H9 (cell line): ENCODE data around the gene RUNX1. TPM values are rescaled to one million over a fixed set of nuclear protein-coding genes. Genes with fewer than 3 reads are reported as not detected.
A peak's percentile ranks its signal among the peaks of the same experiment; 100 is the strongest.

Experiments
- DNase-seq: peaks from one replicate; pipeline ENCODE4 v3.0.0-alpha.2; 2017
- H2AFZ ChIP-seq: one replicate; pipeline ENCODE4 v1.6.1; 2013; ENCODE audit warnings: mild to moderate bottlenecking, low read length, control low read depth, moderate library complexity
- H2AK5ac ChIP-seq: 2 replicates; pipeline ENCODE4 v1.6.1; 2013; ENCODE audit warnings: low read length, control low read depth, mixed read lengths; ENCODE audit not compliant: insufficient read length
- H2BK120ac ChIP-seq: one replicate; pipeline ENCODE4 v1.6.1; 2013; ENCODE audit warnings: low read depth, mild to moderate bottlenecking, low read length, control low read depth, inconsistent platforms; ENCODE audit not compliant: poor library complexity, severe bottlenecking
- H2BK12ac ChIP-seq: 2 replicates; pipeline ENCODE4 v1.6.1; 2013; ENCODE audit warnings: low read length, control low read depth, mixed read lengths, low read depth; ENCODE audit not compliant: insufficient read length
- H2BK15ac ChIP-seq: 2 replicates; pipeline ENCODE4 v1.6.1; 2013; ENCODE audit warnings: low read depth, low read length, control low read depth
- H2BK20ac ChIP-seq: one replicate; pipeline ENCODE4 v1.6.1; 2013; ENCODE audit warnings: low read depth, mild to moderate bottlenecking, low read length, control low read depth, inconsistent platforms; ENCODE audit not compliant: poor library complexity, severe bottlenecking
- H2BK5ac ChIP-seq: 2 replicates; pipeline ENCODE4 v1.6.1; 2013; ENCODE audit warnings: low read length, control low read depth, mixed read lengths; ENCODE audit not compliant: insufficient read length
- H3K14ac ChIP-seq: 2 replicates; pipeline ENCODE4 v1.6.1; 2013; ENCODE audit warnings: low read length, control low read depth; ENCODE audit not compliant: insufficient read depth
- H3K18ac ChIP-seq: 2 replicates; pipeline ENCODE4 v1.6.1; 2013; ENCODE audit warnings: low read depth, mild to moderate bottlenecking, mixed read lengths, low read length, control low read depth; ENCODE audit not compliant: insufficient read length
- H3K23ac ChIP-seq: 2 replicates; pipeline ENCODE4 v1.6.1; 2013; ENCODE audit warnings: low read length, control low read depth, mixed read lengths, low read depth; ENCODE audit not compliant: insufficient read length
- H3K23me2 ChIP-seq: 2 replicates; pipeline ENCODE4 v1.6.1; 2013; ENCODE audit warnings: low read depth, mild to moderate bottlenecking, mixed read lengths, low read length, control low read depth; ENCODE audit not compliant: insufficient read length, poor library complexity, severe bottlenecking
- H3K27ac ChIP-seq: 2 replicates; pipeline ENCODE4 v1.5.1; 2013; ENCODE audit warnings: low read length, control low read depth, mixed read lengths, low read depth; ENCODE audit not compliant: insufficient read length
- H3K27me3 ChIP-seq: 2 replicates; pipeline ENCODE4 v1.6.1; 2013; ENCODE audit warnings: low read length, control low read depth, inconsistent platforms; ENCODE audit not compliant: insufficient read depth
- H3K4ac ChIP-seq: 2 replicates; pipeline ENCODE4 v1.6.1; 2013; ENCODE audit warnings: low read depth, mild to moderate bottlenecking, control low read depth, inconsistent platforms, low read length, moderate library complexity
- H3K4me1 ChIP-seq: 2 replicates; pipeline ENCODE4 v1.6.1; 2013; ENCODE audit warnings: low read length, control low read depth, inconsistent platforms; ENCODE audit not compliant: insufficient read depth
- H3K4me2 ChIP-seq: 2 replicates; pipeline ENCODE4 v1.6.1; 2013; ENCODE audit warnings: low read length, control low read depth, mixed read lengths; ENCODE audit not compliant: insufficient read length, insufficient read depth
- H3K56ac ChIP-seq: 2 replicates; pipeline ENCODE4 v1.6.1; 2013; ENCODE audit warnings: low read depth, mild to moderate bottlenecking, mixed read lengths, low read length, control low read depth; ENCODE audit not compliant: insufficient read length
- H3K79me1 ChIP-seq: 2 replicates; pipeline ENCODE4 v1.6.1; 2013; ENCODE audit warnings: low read depth, mild to moderate bottlenecking, moderate library complexity, low read length, control low read depth, inconsistent platforms; ENCODE audit not compliant: insufficient read depth, poor library complexity, severe bottlenecking
- H3K79me2 ChIP-seq: 2 replicates; pipeline ENCODE4 v1.6.1; 2013; ENCODE audit warnings: low read length, control low read depth, inconsistent platforms; ENCODE audit not compliant: insufficient read depth
- H3K9ac ChIP-seq: 2 replicates; pipeline ENCODE4 v1.6.1; 2013; ENCODE audit warnings: low read length, control low read depth, mixed read lengths; ENCODE audit not compliant: insufficient read length; ENCODE audit errors: extremely low read depth
- H3K9me3 ChIP-seq: one replicate; pipeline ENCODE4 v1.6.1; 2013; ENCODE audit warnings: low read depth, low read length, inconsistent platforms; ENCODE audit not compliant: control insufficient read depth
- H3T11ph ChIP-seq: one replicate; pipeline ENCODE4 v1.6.1; 2013; ENCODE audit warnings: mild to moderate bottlenecking, low read length, control low read depth, inconsistent platforms
- H4K20me1 ChIP-seq: one replicate; pipeline ENCODE4 v1.6.1; 2013; ENCODE audit not compliant: control insufficient read depth, insufficient read length, insufficient read depth
- H4K5ac ChIP-seq: 2 replicates; pipeline ENCODE4 v1.6.1; 2013; ENCODE audit warnings: low read depth, mild to moderate bottlenecking, mixed read lengths, low read length, control low read depth; ENCODE audit not compliant: insufficient read length
- H4K8ac ChIP-seq: replicated peaks from 2 replicates; pipeline ENCODE4 v1.6.1; 2013; ENCODE audit warnings: low read length, control low read depth, mixed read lengths, low read depth; ENCODE audit not compliant: insufficient read length
- H4K91ac ChIP-seq: 2 replicates; pipeline ENCODE4 v1.6.1; 2013; ENCODE audit warnings: low read depth, mild to moderate bottlenecking, moderate library complexity, mixed read lengths, low read length, control low read depth; ENCODE audit not compliant: insufficient read length
- H3K27ac Mint-ChIP-seq, 3 experiments: 2 replicates in 2 of 3; 3 replicates in 1 of 3; pipeline ENCODE4 v1.8.0; 2020 to 2021; ENCODE audit warnings: mixed read lengths in 3 of 3, mild to moderate bottlenecking in 1 of 3, moderate library complexity in 1 of 3
- H3K27me3 Mint-ChIP-seq: 2 replicates; pipeline ENCODE4 v1.8.0; 2021; ENCODE audit warnings: low read depth, mild to moderate bottlenecking, moderate library complexity, mixed read lengths
- H3K36me3 Mint-ChIP-seq, 3 experiments: 2 replicates in 2 of 3; 3 replicates in 1 of 3; pipeline ENCODE4 v1.8.0; 2020 to 2021; ENCODE audit warnings: low read depth in 3 of 3, mixed read lengths in 3 of 3; ENCODE audit not compliant: insufficient read depth in 1 of 3
- H3K4me1 Mint-ChIP-seq, 2 experiments: 2 replicates each; pipeline ENCODE4 v1.8.0; 2020; ENCODE audit warnings: mixed read lengths in 2 of 2
- H3K4me3 Mint-ChIP-seq, 2 experiments: 2 replicates in 1 of 2; 3 replicates in 1 of 2; pipeline ENCODE4 v1.8.0; 2020 to 2021; ENCODE audit warnings: mild to moderate bottlenecking in 2 of 2, mixed read lengths in 2 of 2, moderate library complexity in 1 of 2
- H3K9me3 Mint-ChIP-seq, 2 experiments: 2 replicates in 1 of 2; 3 replicates in 1 of 2; pipeline ENCODE4 v1.8.0; 2020; ENCODE audit warnings: mild to moderate bottlenecking in 2 of 2, mixed read lengths in 2 of 2, moderate library complexity in 1 of 2
- CTCF ChIP-seq: fragments of 200-600 bp; sonication (generic); conservative IDR thresholded peaks from 3 replicates; pipeline ENCODE4 v1.8.0; 2021; ENCODE audit warnings: antibody characterized with exemption, mild to moderate bottlenecking
- WGBS: extraction: QIAGEN DNeasy Blood & Tissue Kit; methylation state at CpG from one replicate; pipeline ENCODE4 v1.1.7; 2013; ENCODE audit warnings: missing lambda C conversion rate, low lambda C conversion rate, mixed read lengths; ENCODE audit not compliant: insufficient read length; ENCODE audit errors: extremely low coverage; 5-methylcytosine and 5-hydroxymethylcytosine counted together
- total RNA-seq: library from RNA; stranded (reverse); gene quantifications from 2 replicates; pipeline ENCODE4 v1.2.1, GENCODE V29; 2021

The RUNX1 gene
- total RNA-seq, 1 experiment from 2014 or later, result 0.72 TPM

- no peak overlapping the region for H3K9ac ChIP-seq
- no peak overlapping the region for H4K8ac ChIP-seq
- peak overlapping the region; percentile 20 for H3K4me2 ChIP-seq
- H3K27me3 ChIP-seq, result peaks cover 58% of the 10 kb centered on the region
- H2BK5ac ChIP-seq, result no peak overlapping the region
- H3K56ac ChIP-seq, result no peak overlapping the region
- H3K14ac ChIP-seq, result 0 out of 2 replicates have a peak overlapping the region, but pooled peaks have one; percentile 48
- Mint-ChIP-seq H3K27me3 (peaks cover 86% of the 10 kb centered on the region), H3K36me3 (no peaks in the 10 kb centered on the region; a peak in 1 of 7 replicates), H3K27ac (no peak overlapping the region), H3K4me3 (peak overlapping the region; percentile 72 to 90), H3K9me3 (peaks cover 0 to 3% of the 10 kb centered on the region in 2 experiments; a peak in 2 of 5 replicates), H3K4me1 (peaks cover 31% of the 10 kb centered on the region in 2 experiments)
- H3K18ac ChIP-seq, result no peak overlapping the region
- no peaks in the 10 kb centered on the region for H4K20me1 ChIP-seq
- H3K9me3 ChIP-seq, result no peaks in the 10 kb centered on the region
- peaks cover 21% of the 10 kb centered on the region for H3K23me2 ChIP-seq
- no peak overlapping the region for H2AFZ ChIP-seq
- no peak overlapping the region for H3K4ac ChIP-seq
- H4K91ac ChIP-seq, result no peak overlapping the region
- no peaks in the 10 kb centered on the region for H3K79me1 ChIP-seq
- H3K27ac ChIP-seq, result no peak overlapping the region
- TF ChIP-seq CTCF, result no peak
- WGBS, result no CpG with 5 or more reads among the region's 45 CpGs
- no peaks in the 10 kb centered on the region for H3K79me2 ChIP-seq
- no peak overlapping the region for H2AK5ac ChIP-seq
- no peak overlapping the region for H2BK120ac ChIP-seq
- no peak overlapping the region for H2BK12ac ChIP-seq
- H3K4me1 ChIP-seq, result no peaks in the 10 kb centered on the region
- no peak overlapping the region for H4K5ac ChIP-seq
- no peak overlapping the region for H2BK20ac ChIP-seq
- H3K23ac ChIP-seq, result no peak overlapping the region
- peak; percentile 49 for DNase-seq
- H3T11ph ChIP-seq, result no peak overlapping the region
- no peak overlapping the region for H2BK15ac ChIP-seq
Observed at GRCh38 chr21:34889320-34889675, 159.8 kb downstream of the RUNX1 start.
